H9 (cell line): ENCODE data around the gene ENPP1. TPM values are rescaled to one million over a fixed set of nuclear protein-coding genes. Genes with fewer than 3 reads are reported as not detected.

ENCODE experiments used
- DNase-seq: peaks from one replicate; pipeline ENCODE4 v3.0.0-alpha.2; 2017
- H2AFZ ChIP-seq: one replicate; pipeline ENCODE4 v1.6.1; 2013; ENCODE audit warnings: mild to moderate bottlenecking, low read length, control low read depth, moderate library complexity
- H2AK5ac ChIP-seq: 2 replicates; pipeline ENCODE4 v1.6.1; 2013; ENCODE audit warnings: low read length, control low read depth, mixed read lengths; ENCODE audit not compliant: insufficient read length
- H2BK120ac ChIP-seq: one replicate; pipeline ENCODE4 v1.6.1; 2013; ENCODE audit warnings: low read depth, mild to moderate bottlenecking, low read length, control low read depth, inconsistent platforms; ENCODE audit not compliant: poor library complexity, severe bottlenecking
- H2BK12ac ChIP-seq: 2 replicates; pipeline ENCODE4 v1.6.1; 2013; ENCODE audit warnings: low read length, control low read depth, mixed read lengths, low read depth; ENCODE audit not compliant: insufficient read length
- H2BK15ac ChIP-seq: 2 replicates; pipeline ENCODE4 v1.6.1; 2013; ENCODE audit warnings: low read depth, low read length, control low read depth
- H2BK20ac ChIP-seq: one replicate; pipeline ENCODE4 v1.6.1; 2013; ENCODE audit warnings: low read depth, mild to moderate bottlenecking, low read length, control low read depth, inconsistent platforms; ENCODE audit not compliant: poor library complexity, severe bottlenecking
- H2BK5ac ChIP-seq: 2 replicates; pipeline ENCODE4 v1.6.1; 2013; ENCODE audit warnings: low read length, control low read depth, mixed read lengths; ENCODE audit not compliant: insufficient read length
- H3K14ac ChIP-seq: 2 replicates; pipeline ENCODE4 v1.6.1; 2013; ENCODE audit warnings: low read length, control low read depth; ENCODE audit not compliant: insufficient read depth
- H3K18ac ChIP-seq: 2 replicates; pipeline ENCODE4 v1.6.1; 2013; ENCODE audit warnings: low read depth, mild to moderate bottlenecking, mixed read lengths, low read length, control low read depth; ENCODE audit not compliant: insufficient read length
- H3K23ac ChIP-seq: 2 replicates; pipeline ENCODE4 v1.6.1; 2013; ENCODE audit warnings: low read length, control low read depth, mixed read lengths, low read depth; ENCODE audit not compliant: insufficient read length
- H3K23me2 ChIP-seq: 2 replicates; pipeline ENCODE4 v1.6.1; 2013; ENCODE audit warnings: low read depth, mild to moderate bottlenecking, mixed read lengths, low read length, control low read depth; ENCODE audit not compliant: insufficient read length, poor library complexity, severe bottlenecking
- H3K27ac ChIP-seq: 2 replicates; pipeline ENCODE4 v1.5.1; 2013; ENCODE audit warnings: low read length, control low read depth, mixed read lengths, low read depth; ENCODE audit not compliant: insufficient read length
- H3K27me3 ChIP-seq: 2 replicates; pipeline ENCODE4 v1.6.1; 2013; ENCODE audit warnings: low read length, control low read depth, inconsistent platforms; ENCODE audit not compliant: insufficient read depth
- H3K4ac ChIP-seq: 2 replicates; pipeline ENCODE4 v1.6.1; 2013; ENCODE audit warnings: low read depth, mild to moderate bottlenecking, control low read depth, inconsistent platforms, low read length, moderate library complexity
- H3K4me1 ChIP-seq: 2 replicates; pipeline ENCODE4 v1.6.1; 2013; ENCODE audit warnings: low read length, control low read depth, inconsistent platforms; ENCODE audit not compliant: insufficient read depth
- H3K4me2 ChIP-seq: 2 replicates; pipeline ENCODE4 v1.6.1; 2013; ENCODE audit warnings: low read length, control low read depth, mixed read lengths; ENCODE audit not compliant: insufficient read length, insufficient read depth
- H3K56ac ChIP-seq: 2 replicates; pipeline ENCODE4 v1.6.1; 2013; ENCODE audit warnings: low read depth, mild to moderate bottlenecking, mixed read lengths, low read length, control low read depth; ENCODE audit not compliant: insufficient read length
- H3K79me1 ChIP-seq: 2 replicates; pipeline ENCODE4 v1.6.1; 2013; ENCODE audit warnings: low read depth, mild to moderate bottlenecking, moderate library complexity, low read length, control low read depth, inconsistent platforms; ENCODE audit not compliant: insufficient read depth, poor library complexity, severe bottlenecking
- H3K79me2 ChIP-seq: 2 replicates; pipeline ENCODE4 v1.6.1; 2013; ENCODE audit warnings: low read length, control low read depth, inconsistent platforms; ENCODE audit not compliant: insufficient read depth
- H3K9ac ChIP-seq: 2 replicates; pipeline ENCODE4 v1.6.1; 2013; ENCODE audit warnings: low read length, control low read depth, mixed read lengths; ENCODE audit not compliant: insufficient read length; ENCODE audit errors: extremely low read depth
- H3K9me3 ChIP-seq: one replicate; pipeline ENCODE4 v1.6.1; 2013; ENCODE audit warnings: low read depth, low read length, inconsistent platforms; ENCODE audit not compliant: control insufficient read depth
- H3T11ph ChIP-seq: one replicate; pipeline ENCODE4 v1.6.1; 2013; ENCODE audit warnings: mild to moderate bottlenecking, low read length, control low read depth, inconsistent platforms
- H4K20me1 ChIP-seq: one replicate; pipeline ENCODE4 v1.6.1; 2013; ENCODE audit not compliant: control insufficient read depth, insufficient read length, insufficient read depth
- H4K5ac ChIP-seq: 2 replicates; pipeline ENCODE4 v1.6.1; 2013; ENCODE audit warnings: low read depth, mild to moderate bottlenecking, mixed read lengths, low read length, control low read depth; ENCODE audit not compliant: insufficient read length
- H4K8ac ChIP-seq: replicated peaks from 2 replicates; pipeline ENCODE4 v1.6.1; 2013; ENCODE audit warnings: low read length, control low read depth, mixed read lengths, low read depth; ENCODE audit not compliant: insufficient read length
- H4K91ac ChIP-seq: 2 replicates; pipeline ENCODE4 v1.6.1; 2013; ENCODE audit warnings: low read depth, mild to moderate bottlenecking, moderate library complexity, mixed read lengths, low read length, control low read depth; ENCODE audit not compliant: insufficient read length
- H3K27ac Mint-ChIP-seq, 3 experiments: 2 replicates in 2 of 3; 3 replicates in 1 of 3; pipeline ENCODE4 v1.8.0; 2020 to 2021; ENCODE audit warnings: mixed read lengths in 3 of 3, mild to moderate bottlenecking in 1 of 3, moderate library complexity in 1 of 3
- H3K27me3 Mint-ChIP-seq: 2 replicates; pipeline ENCODE4 v1.8.0; 2021; ENCODE audit warnings: low read depth, mild to moderate bottlenecking, moderate library complexity, mixed read lengths
- H3K36me3 Mint-ChIP-seq, 3 experiments: 2 replicates in 2 of 3; 3 replicates in 1 of 3; pipeline ENCODE4 v1.8.0; 2020 to 2021; ENCODE audit warnings: low read depth in 3 of 3, mixed read lengths in 3 of 3; ENCODE audit not compliant: insufficient read depth in 1 of 3
- H3K4me1 Mint-ChIP-seq, 2 experiments: 2 replicates each; pipeline ENCODE4 v1.8.0; 2020; ENCODE audit warnings: mixed read lengths in 2 of 2
- H3K4me3 Mint-ChIP-seq, 2 experiments: 2 replicates in 1 of 2; 3 replicates in 1 of 2; pipeline ENCODE4 v1.8.0; 2020 to 2021; ENCODE audit warnings: mild to moderate bottlenecking in 2 of 2, mixed read lengths in 2 of 2, moderate library complexity in 1 of 2
- H3K9me3 Mint-ChIP-seq, 2 experiments: 2 replicates in 1 of 2; 3 replicates in 1 of 2; pipeline ENCODE4 v1.8.0; 2020; ENCODE audit warnings: mild to moderate bottlenecking in 2 of 2, mixed read lengths in 2 of 2, moderate library complexity in 1 of 2
- WGBS: extraction: QIAGEN DNeasy Blood & Tissue Kit; methylation state at CpG from one replicate; pipeline ENCODE4 v1.1.7; 2013; ENCODE audit warnings: missing lambda C conversion rate, low lambda C conversion rate, mixed read lengths; ENCODE audit not compliant: insufficient read length; ENCODE audit errors: extremely low coverage; 5-methylcytosine and 5-hydroxymethylcytosine counted together
- total RNA-seq: library from RNA; stranded (reverse); gene quantifications from 2 replicates; pipeline ENCODE4 v1.2.1, GENCODE V29; 2021
- TF ChIP-seq, protein P1 (sequence below): fragments of 200-600 bp; sonication (generic); conservative IDR thresholded peaks from 3 replicates; pipeline ENCODE4 v1.8.0; 2021; ENCODE audit warnings: antibody characterized with exemption, mild to moderate bottlenecking

The ENPP1 gene
- total RNA-seq, 1 experiment from 2014 or later: 22.5 TPM

- no peak for DNase-seq
- Histone ChIP-seq H2BK15ac (no peak overlapping the region), H2BK12ac (no peak overlapping the region), H2BK20ac (no peak overlapping the region), H3K9ac (no peak overlapping the region), H3K4me2 (no peak overlapping the region), H3K14ac (no peak overlapping the region), H3K4ac (no peak overlapping the region), H3K23ac (no peak overlapping the region), H2AFZ (no peak overlapping the region), H3K56ac (no peak overlapping the region), H3K79me1 (no peaks in the 10 kb centered on the region), H4K91ac (no peak overlapping the region), H4K5ac (no peak overlapping the region), H4K20me1 (no peaks in the 10 kb centered on the region), H2BK120ac (no peak overlapping the region), H3K9me3 (no peaks in the 10 kb centered on the region), H3K23me2 (no peaks in the 10 kb centered on the region), H4K8ac (no peak overlapping the region), H3K27me3 (no peaks in the 10 kb centered on the region), H3K18ac (no peak overlapping the region), H3T11ph (no peak overlapping the region), H3K4me1 (no peaks in the 10 kb centered on the region), H2BK5ac (no peak overlapping the region), H3K27ac (no peak overlapping the region), H3K79me2 (no peaks in the 10 kb centered on the region), H2AK5ac (no peak overlapping the region)
- no peaks in the 10 kb centered on the region for H3K27me3 Mint-ChIP-seq
- no peaks in the 10 kb centered on the region for H3K9me3 Mint-ChIP-seq
- WGBS: no CpG with 5 or more reads among the region's 2 CpGs
- H3K4me1 Mint-ChIP-seq: peaks cover 3 to 5% of the 10 kb centered on the region in 2 experiments
- H3K4me3 Mint-ChIP-seq: no peak overlapping the region
- TF ChIP-seq, protein P1, sequence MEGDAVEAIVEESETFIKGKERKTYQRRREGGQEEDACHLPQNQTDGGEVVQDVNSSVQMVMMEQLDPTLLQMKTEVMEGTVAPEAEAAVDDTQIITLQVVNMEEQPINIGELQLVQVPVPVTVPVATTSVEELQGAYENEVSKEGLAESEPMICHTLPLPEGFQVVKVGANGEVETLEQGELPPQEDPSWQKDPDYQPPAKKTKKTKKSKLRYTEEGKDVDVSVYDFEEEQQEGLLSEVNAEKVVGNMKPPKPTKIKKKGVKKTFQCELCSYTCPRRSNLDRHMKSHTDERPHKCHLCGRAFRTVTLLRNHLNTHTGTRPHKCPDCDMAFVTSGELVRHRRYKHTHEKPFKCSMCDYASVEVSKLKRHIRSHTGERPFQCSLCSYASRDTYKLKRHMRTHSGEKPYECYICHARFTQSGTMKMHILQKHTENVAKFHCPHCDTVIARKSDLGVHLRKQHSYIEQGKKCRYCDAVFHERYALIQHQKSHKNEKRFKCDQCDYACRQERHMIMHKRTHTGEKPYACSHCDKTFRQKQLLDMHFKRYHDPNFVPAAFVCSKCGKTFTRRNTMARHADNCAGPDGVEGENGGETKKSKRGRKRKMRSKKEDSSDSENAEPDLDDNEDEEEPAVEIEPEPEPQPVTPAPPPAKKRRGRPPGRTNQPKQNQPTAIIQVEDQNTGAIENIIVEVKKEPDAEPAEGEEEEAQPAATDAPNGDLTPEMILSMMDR: no peak
- H3K27ac Mint-ChIP-seq: no peak overlapping the region
- peaks cover 12 to 27% (median 22%) of the 10 kb centered on the region in 3 experiments for H3K36me3 Mint-ChIP-seq
Observed at GRCh38 chr6:131854803-131855202, 47.0 kb downstream of the ENPP1 start.
